ENCODE data around the gene PPP2R3B.

PPP2R3B gene

GRCh38 chrX:340641-341423, 45.9 kb downstream of the PPP2R3B start:
- TF ChIP-seq SIN3A (IDR thresholded peaks at IDR 0.05; ENCODE audit: borderline replicate concordance, insufficient read depth, low read length), result no peak
- no peak for TF ChIP-seq TAF1 (IDR thresholded peaks at IDR 0.05; ENCODE audit: borderline replicate concordance, insufficient read depth, low read length)
- TF ChIP-seq FOXP2 (optimal IDR thresholded peaks at IDR 0.05; ENCODE audit: borderline replicate concordance, extremely low read depth, extremely low read length, insufficient read depth), result no peak
- no peak for TF ChIP-seq REST (IDR thresholded peaks at IDR 0.05; ENCODE audit: insufficient read depth in 1 of 2, low read depth in 2 of 2, low read length in 2 of 2)
- TF ChIP-seq POLR2AphosphoS5 (IDR thresholded peaks at IDR 0.05; ENCODE audit: low read depth, low read length), result no peak

- TF ChIP-seq POLR2AphosphoS5 (IDR thresholded peaks at IDR 0.05; ENCODE audit: low read depth, low read length) (no peak), REST (IDR thresholded peaks at IDR 0.05; ENCODE audit: insufficient read depth in 1 of 2, low read depth in 2 of 2, low read length in 2 of 2) (no peak), TAF1 (IDR thresholded peaks at IDR 0.05; ENCODE audit: borderline replicate concordance, insufficient read depth, low read length) (no peak), FOXP2 (optimal IDR thresholded peaks at IDR 0.05; ENCODE audit: borderline replicate concordance, extremely low read depth, extremely low read length, insufficient read depth) (no peak), SIN3A (IDR thresholded peaks at IDR 0.05; ENCODE audit: borderline replicate concordance, insufficient read depth, low read length) (no peak)
These were observed 46.6 kb downstream of the PPP2R3B start for GRCh38 chrX:340121-340520.

GRCh38 chrX:338836-339400, 47.8 kb downstream of the PPP2R3B start:
- no peak for TF ChIP-seq SIN3A (IDR thresholded peaks at IDR 0.05; ENCODE audit: borderline replicate concordance, insufficient read depth, low read length)
- TF ChIP-seq TAF1 (IDR thresholded peaks at IDR 0.05; ENCODE audit: borderline replicate concordance, insufficient read depth, low read length), result no peak
- no peak for TF ChIP-seq FOXP2 (optimal IDR thresholded peaks at IDR 0.05; ENCODE audit: borderline replicate concordance, extremely low read depth, extremely low read length, insufficient read depth)
- no peak for TF ChIP-seq REST (IDR thresholded peaks at IDR 0.05; ENCODE audit: insufficient read depth in 1 of 2, low read depth in 2 of 2, low read length in 2 of 2)
- TF ChIP-seq POLR2AphosphoS5 (IDR thresholded peaks at IDR 0.05; ENCODE audit: low read depth, low read length), result no peak

- no peak for TF ChIP-seq REST (IDR thresholded peaks at IDR 0.05; ENCODE audit: insufficient read depth in 1 of 2, low read depth in 2 of 2, low read length in 2 of 2)
- no peak for TF ChIP-seq TAF1 (IDR thresholded peaks at IDR 0.05; ENCODE audit: borderline replicate concordance, insufficient read depth, low read length)
- no peak for TF ChIP-seq SIN3A (IDR thresholded peaks at IDR 0.05; ENCODE audit: borderline replicate concordance, insufficient read depth, low read length)
- TF ChIP-seq FOXP2 (optimal IDR thresholded peaks at IDR 0.05; ENCODE audit: borderline replicate concordance, extremely low read depth, extremely low read length, insufficient read depth), result no peak
- no peak for TF ChIP-seq POLR2AphosphoS5 (IDR thresholded peaks at IDR 0.05; ENCODE audit: low read depth, low read length)
These were observed 48.3 kb downstream of the PPP2R3B start for GRCh38 chrX:338281-338835.
